ENCODE results near the gene RB1.

The RB1 gene

GRCh38 chr13:48318821-48319511, 15.4 kb downstream of the RB1 start:
- H3K9ac ChIP-seq, result no peak overlapping the region
- H3K4me2 ChIP-seq (ENCODE audit: low read length), result no peak overlapping the region
- H3K4me1 ChIP-seq, result no peaks in the 10 kb centered on the region
- no peak overlapping the region for H3K27ac ChIP-seq
- no peak for TF ChIP-seq CTCF (IDR thresholded peaks at IDR 0.05)
- H3K36me3 ChIP-seq (ENCODE audit: control insufficient read depth, insufficient read depth, low read length), result no peaks in the 10 kb centered on the region
- no peaks in the 10 kb centered on the region for H3K27me3 ChIP-seq (ENCODE audit: control insufficient read depth, insufficient read depth, low read length)
- peaks cover 8% of the 10 kb centered on the region for H3K79me2 ChIP-seq
- no peak overlapping the region for H3K4me3 ChIP-seq (ENCODE audit: low read depth, low read length)
- no peaks in the 10 kb centered on the region for H3K9me3 ChIP-seq (ENCODE audit: control insufficient read depth, low read length)
- no peak overlapping the region for H2AFZ ChIP-seq

GRCh38 chr13:48319531-48320398, 16.2 kb downstream of the RB1 start:
- Histone ChIP-seq H3K4me2 (ENCODE audit: low read length) (no peak overlapping the region), H3K4me3 (ENCODE audit: low read depth, low read length) (no peak overlapping the region), H3K9ac (no peak overlapping the region), H3K36me3 (ENCODE audit: control insufficient read depth, insufficient read depth, low read length) (no peaks in the 10 kb centered on the region), H2AFZ (no peak overlapping the region), H3K9me3 (ENCODE audit: control insufficient read depth, low read length) (no peaks in the 10 kb centered on the region), H3K27me3 (ENCODE audit: control insufficient read depth, insufficient read depth, low read length) (no peaks in the 10 kb centered on the region), H3K27ac (no peak overlapping the region), H3K79me2 (peaks cover 8% of the 10 kb centered on the region), H3K4me1 (no peaks in the 10 kb centered on the region)
- TF ChIP-seq CTCF (IDR thresholded peaks at IDR 0.05), result no peak

- no peak overlapping the region for H3K27ac ChIP-seq
- H3K36me3 ChIP-seq (ENCODE audit: control insufficient read depth, insufficient read depth, low read length), result no peaks in the 10 kb centered on the region
- H3K4me3 ChIP-seq (ENCODE audit: low read depth, low read length), result no peak overlapping the region
- H3K4me1 ChIP-seq, result no peaks in the 10 kb centered on the region
- H3K79me2 ChIP-seq, result peaks cover 8% of the 10 kb centered on the region
- no peaks in the 10 kb centered on the region for H3K9me3 ChIP-seq (ENCODE audit: control insufficient read depth, low read length)
- no peak overlapping the region for H2AFZ ChIP-seq
- no peaks in the 10 kb centered on the region for H3K27me3 ChIP-seq (ENCODE audit: control insufficient read depth, insufficient read depth, low read length)
- no peak overlapping the region for H3K4me2 ChIP-seq (ENCODE audit: low read length)
- no peak overlapping the region for H3K9ac ChIP-seq
- no peak for TF ChIP-seq CTCF (IDR thresholded peaks at IDR 0.05)
These were observed 16.8 kb downstream of the RB1 start for GRCh38 chr13:48320399-48320790.

GRCh38 chr13:48320891-48321510, 17.4 kb downstream of the RB1 start:
- Histone ChIP-seq H3K4me1 (no peaks in the 10 kb centered on the region), H3K27me3 (ENCODE audit: control insufficient read depth, insufficient read depth, low read length) (no peaks in the 10 kb centered on the region), H3K36me3 (ENCODE audit: control insufficient read depth, insufficient read depth, low read length) (no peaks in the 10 kb centered on the region), H3K9ac (no peak overlapping the region), H3K79me2 (peaks cover 8% of the 10 kb centered on the region), H3K4me2 (ENCODE audit: low read length) (no peak overlapping the region), H3K27ac (no peak overlapping the region), H2AFZ (no peak overlapping the region), H3K4me3 (ENCODE audit: low read depth, low read length) (no peak overlapping the region), H3K9me3 (ENCODE audit: control insufficient read depth, low read length) (no peaks in the 10 kb centered on the region)
- no peak for TF ChIP-seq CTCF (IDR thresholded peaks at IDR 0.05)

Data from parathyroid adenoma (tissue), 2 donors.